ENCODE measurements around the gene SERPINB6.
"Not testable (repeated sequence)": the region's sequence is repeated elsewhere in the genome, so short reads cannot be mapped to it uniquely, and the experiment has no call there.

SERPINB6 gene

GRCh38 chr6:3007571-3007970 is 36.2 kb upstream of the SERPINB6 start:
- TF ChIP-seq CTCF (IDR thresholded peaks at IDR 0.05; ENCODE audit: low read depth, low read length, missing control alignments) = no peak
- no peak for DNase-seq (ENCODE audit: low read depth)
- in situ Hi-C loops (cut with HindIII; ENCODE audit: low sequenced_read_pairs) = no loop called here
- H3K4me3 ChIP-seq (ENCODE audit: low read depth, low read length) = no peak overlapping the region

- no peak overlapping the region for H3K4me3 ChIP-seq (ENCODE audit: low read depth, low read length)
- TF ChIP-seq CTCF (IDR thresholded peaks at IDR 0.05; ENCODE audit: low read depth, low read length, missing control alignments) = no peak
- in situ Hi-C loops (cut with HindIII; ENCODE audit: low sequenced_read_pairs) = no loop called here
- DNase-seq (ENCODE audit: low read depth) = no peak
Measured at GRCh38 chr6:3006476-3006875, 35.1 kb upstream of the SERPINB6 start.

GRCh38 chr6:3005874-3006273 is 34.5 kb upstream of the SERPINB6 start:
- TF ChIP-seq CTCF (IDR thresholded peaks at IDR 0.05; ENCODE audit: low read depth, low read length, missing control alignments) = no peak
- H3K4me3 ChIP-seq (ENCODE audit: low read depth, low read length) = no peak overlapping the region
- in situ Hi-C loops (cut with HindIII; ENCODE audit: low sequenced_read_pairs) = no loop called here
- no peak for DNase-seq (ENCODE audit: low read depth)

GRCh38 chr6:3005077-3005476 is 33.7 kb upstream of the SERPINB6 start:
- in situ Hi-C loops (cut with HindIII; ENCODE audit: low sequenced_read_pairs) = no loop called here
- TF ChIP-seq CTCF (IDR thresholded peaks at IDR 0.05; ENCODE audit: low read depth, low read length, missing control alignments) = no peak
- no peak overlapping the region for H3K4me3 ChIP-seq (ENCODE audit: low read depth, low read length)
- no peak for DNase-seq (ENCODE audit: low read depth)

- DNase-seq (ENCODE audit: low read depth); in situ Hi-C loops (cut with HindIII; ENCODE audit: low sequenced_read_pairs); H3K4me3 ChIP-seq (ENCODE audit: low read depth, low read length): not testable (repeated sequence)
Measured at GRCh38 chr6:3003226-3003625, 31.9 kb upstream of the SERPINB6 start.

- in situ Hi-C loops (cut with HindIII; ENCODE audit: low sequenced_read_pairs) = no loop called here
- no peak for DNase-seq (ENCODE audit: low read depth)
- peak; percentile 47 for TF ChIP-seq CTCF (IDR thresholded peaks at IDR 0.05; ENCODE audit: low read depth, low read length, missing control alignments)
- H3K4me3 ChIP-seq (ENCODE audit: low read depth, low read length) = no peak overlapping the region
Measured at GRCh38 chr6:3001773-3002293, 30.5 kb upstream of the SERPINB6 start.

- H3K4me3 ChIP-seq (ENCODE audit: low read depth, low read length) = no peak overlapping the region
- TF ChIP-seq CTCF (IDR thresholded peaks at IDR 0.05; ENCODE audit: low read depth, low read length, missing control alignments) = no peak
- in situ Hi-C loops (cut with HindIII; ENCODE audit: low sequenced_read_pairs) = no loop called here
- DNase-seq (ENCODE audit: low read depth) = no peak
Measured at GRCh38 chr6:3001146-3001772, 29.9 kb upstream of the SERPINB6 start.
